GM12891 (cell line): Measurements from ENCODE around the gene SMC5.

Experiments used
- POLR2A ChIP-seq: IDR thresholded peaks from 2 replicates; pipeline ENCODE4 v1.6.1; 2011; ENCODE audit warnings: low read depth, low read length, control low read depth
- POLR2AphosphoS5 ChIP-seq: IDR thresholded peaks from 2 replicates; pipeline ENCODE4 v1.6.1; 2011; ENCODE audit warnings: low read depth, low read length, control low read depth
- SPI1 ChIP-seq: IDR thresholded peaks from 2 replicates; pipeline ENCODE4 v1.6.1; 2011; ENCODE audit warnings: low read depth, low read length, control low read depth
- TAF1 ChIP-seq: IDR thresholded peaks from 2 replicates; pipeline ENCODE4 v1.6.1; 2011; ENCODE audit warnings: low read depth, low read length, control low read depth

GRCh38 chr9:70259512-70259802 lies 679 bp downstream of the SMC5 start:
- TF ChIP-seq POLR2A = no peak
- TF ChIP-seq POLR2AphosphoS5 = no peak
- no peak for TF ChIP-seq SPI1
- TF ChIP-seq TAF1 = no peak
